ENCODE measurements around the gene AMOT.

DNA sequence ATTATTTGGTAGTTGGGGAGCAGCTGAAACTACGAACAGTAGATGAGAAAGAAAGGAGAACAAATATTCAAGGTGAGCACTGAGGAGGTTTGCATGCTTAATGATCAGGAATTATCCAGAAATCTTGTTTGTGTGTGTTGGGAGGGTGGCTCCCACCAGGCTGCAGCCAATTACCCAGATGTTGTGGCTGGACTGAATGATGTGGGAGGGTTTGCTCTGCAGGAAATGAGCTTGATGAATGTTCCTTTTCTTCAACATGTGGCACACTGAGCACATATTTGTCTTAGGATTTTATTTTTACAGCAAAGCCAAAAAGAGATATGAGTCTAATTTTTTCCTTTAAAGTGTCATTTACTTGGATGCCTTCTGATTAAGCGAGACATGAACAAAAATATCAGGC is 48.3 kb upstream of the AMOT start:
- no peak for TF ChIP-seq EZH2 (IDR thresholded peaks at IDR 0.05; ENCODE audit: insufficient read depth, low read length)
- TF ChIP-seq, protein P1, sequence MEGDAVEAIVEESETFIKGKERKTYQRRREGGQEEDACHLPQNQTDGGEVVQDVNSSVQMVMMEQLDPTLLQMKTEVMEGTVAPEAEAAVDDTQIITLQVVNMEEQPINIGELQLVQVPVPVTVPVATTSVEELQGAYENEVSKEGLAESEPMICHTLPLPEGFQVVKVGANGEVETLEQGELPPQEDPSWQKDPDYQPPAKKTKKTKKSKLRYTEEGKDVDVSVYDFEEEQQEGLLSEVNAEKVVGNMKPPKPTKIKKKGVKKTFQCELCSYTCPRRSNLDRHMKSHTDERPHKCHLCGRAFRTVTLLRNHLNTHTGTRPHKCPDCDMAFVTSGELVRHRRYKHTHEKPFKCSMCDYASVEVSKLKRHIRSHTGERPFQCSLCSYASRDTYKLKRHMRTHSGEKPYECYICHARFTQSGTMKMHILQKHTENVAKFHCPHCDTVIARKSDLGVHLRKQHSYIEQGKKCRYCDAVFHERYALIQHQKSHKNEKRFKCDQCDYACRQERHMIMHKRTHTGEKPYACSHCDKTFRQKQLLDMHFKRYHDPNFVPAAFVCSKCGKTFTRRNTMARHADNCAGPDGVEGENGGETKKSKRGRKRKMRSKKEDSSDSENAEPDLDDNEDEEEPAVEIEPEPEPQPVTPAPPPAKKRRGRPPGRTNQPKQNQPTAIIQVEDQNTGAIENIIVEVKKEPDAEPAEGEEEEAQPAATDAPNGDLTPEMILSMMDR (IDR thresholded peaks at IDR 0.05; ENCODE audit: insufficient read depth, low read depth, low read length), result no peak

Data from astrocyte (in vitro differentiated cells and primary cell).